ENCODE data around the gene PDGFD. TPM values are rescaled to one million over a fixed set of nuclear protein-coding genes. Genes with fewer than 3 reads are reported as not detected.
"Not testable (repeated sequence)": the region's sequence is repeated elsewhere in the genome, so short reads cannot be mapped to it uniquely, and the experiment has no call there.

PDGFD gene
- polyA plus RNA-seq, 3 donors, result 7.7 to 15.7 (median 9.1) TPM

DNA sequence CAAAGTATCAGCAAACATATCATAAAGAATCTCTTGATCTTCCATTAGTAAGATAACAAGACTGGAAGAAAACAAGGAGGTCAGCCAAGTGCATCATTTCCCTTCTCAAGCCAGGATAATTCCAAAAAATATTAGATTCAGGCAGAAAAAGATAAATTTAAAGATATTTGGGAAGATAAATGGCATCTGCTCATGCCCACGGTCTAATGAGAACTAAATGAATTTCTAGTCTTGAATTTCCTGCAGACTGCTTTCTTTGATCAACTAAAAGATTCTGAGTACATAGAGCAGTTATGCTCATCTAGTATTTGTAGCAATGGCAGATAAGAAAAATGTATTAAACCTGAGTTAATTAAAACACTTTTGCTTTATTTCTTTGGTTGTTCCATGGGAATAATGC is 96.4 kb downstream of the PDGFD start:
- WGBS, 3 donors, result 44 to 69% (median 51%) methylated on average over 1 of the region's 1 CpG

DNA sequence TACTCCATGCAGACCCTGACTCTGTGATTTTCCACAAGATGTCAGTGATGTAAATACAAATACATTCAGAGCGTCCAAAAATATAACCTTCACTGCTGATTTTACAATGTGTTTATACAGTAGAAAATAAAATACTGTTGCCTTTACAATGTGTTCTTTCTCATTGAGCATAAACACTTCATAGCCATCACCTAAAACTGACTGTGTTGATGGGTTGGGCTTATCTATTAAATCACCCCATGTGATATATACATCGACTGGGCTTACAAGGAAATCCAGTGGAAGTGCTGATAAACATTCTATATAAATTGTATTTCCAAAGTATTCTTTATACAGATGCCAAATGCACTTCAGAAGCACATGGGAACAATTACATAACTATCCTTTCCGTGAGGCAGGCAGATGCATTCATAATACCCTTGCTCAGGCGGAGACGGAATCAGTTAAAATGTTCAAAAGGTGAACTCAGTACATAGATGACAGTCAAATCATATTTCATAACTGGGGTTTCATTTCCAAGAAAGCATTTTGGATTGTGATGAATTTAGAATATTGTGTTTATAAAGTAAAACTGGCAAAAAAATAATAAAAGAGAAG is 99.8 kb downstream of the PDGFD start:
- H3K27ac ChIP-seq (ENCODE audit: low read depth, low read length), result no peak overlapping the region
- WGBS, 3 donors, result 49 to 90% (median 61%) methylated on average over 5 of the region's 5 CpGs

More for the DNA sequence above, 96.4 kb downstream of the PDGFD start:
- no peak overlapping the region for H3K27ac ChIP-seq (ENCODE audit: low read depth, low read length)

DNA sequence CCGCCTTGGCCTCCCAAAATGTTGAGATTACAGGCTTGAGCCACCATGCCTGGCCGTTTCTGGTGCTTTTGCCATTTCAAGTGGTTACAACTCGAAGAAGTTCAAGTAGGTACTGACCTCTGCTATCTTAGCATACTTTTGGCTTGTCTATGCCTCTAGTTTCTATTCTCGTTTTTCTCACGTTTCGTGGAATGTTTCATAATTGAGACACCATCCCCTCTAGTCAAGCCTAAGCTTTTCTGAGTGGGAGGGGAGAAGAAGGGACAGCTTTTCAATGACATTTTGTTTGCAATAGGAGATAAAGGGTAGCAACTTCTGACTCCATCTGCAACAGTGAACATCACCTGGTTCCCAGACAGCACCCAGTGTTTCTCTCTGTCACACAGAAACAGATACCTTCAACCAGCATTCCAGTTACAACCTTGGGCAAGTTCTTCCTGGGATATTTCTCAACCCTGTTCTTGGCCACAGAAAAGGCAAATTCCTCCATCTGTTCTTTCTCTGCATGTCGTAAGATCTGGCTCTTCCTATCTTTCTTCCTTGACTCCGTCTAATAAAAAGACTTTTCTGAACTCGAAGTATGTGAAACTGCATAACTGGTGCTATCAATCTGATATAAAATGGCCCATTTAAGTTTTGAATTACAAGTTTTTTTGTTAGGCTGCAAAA is 102.0 kb downstream of the PDGFD start:
- WGBS, 3 donors, result 50 to 84% (median 50%) methylated on average over 9 of the region's 9 CpGs
- H3K27ac ChIP-seq (ENCODE audit: low read depth, low read length), result no peak overlapping the region

DNA sequence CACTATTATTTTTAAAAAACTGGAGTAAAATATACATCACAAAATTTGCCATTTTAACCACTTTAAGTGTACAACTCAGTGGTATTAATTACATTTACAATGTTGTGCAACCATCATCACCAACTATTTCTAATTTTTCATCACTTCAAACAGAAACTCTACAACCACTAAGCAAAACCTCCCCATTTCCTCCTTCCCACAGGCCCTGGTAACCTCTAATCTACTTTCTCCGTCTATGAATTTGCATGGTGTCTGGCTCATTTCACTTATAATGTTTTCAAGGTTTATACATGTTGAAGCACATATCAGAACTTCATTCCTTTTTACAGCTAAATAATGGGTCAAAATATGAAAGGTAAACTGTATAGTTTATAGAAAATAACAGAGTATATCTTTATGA is 103.1 kb downstream of the PDGFD start:
- 22 to 71% (median 36%) methylated on average over 1 of the region's 1 CpG for WGBS, 3 donors

DNA sequence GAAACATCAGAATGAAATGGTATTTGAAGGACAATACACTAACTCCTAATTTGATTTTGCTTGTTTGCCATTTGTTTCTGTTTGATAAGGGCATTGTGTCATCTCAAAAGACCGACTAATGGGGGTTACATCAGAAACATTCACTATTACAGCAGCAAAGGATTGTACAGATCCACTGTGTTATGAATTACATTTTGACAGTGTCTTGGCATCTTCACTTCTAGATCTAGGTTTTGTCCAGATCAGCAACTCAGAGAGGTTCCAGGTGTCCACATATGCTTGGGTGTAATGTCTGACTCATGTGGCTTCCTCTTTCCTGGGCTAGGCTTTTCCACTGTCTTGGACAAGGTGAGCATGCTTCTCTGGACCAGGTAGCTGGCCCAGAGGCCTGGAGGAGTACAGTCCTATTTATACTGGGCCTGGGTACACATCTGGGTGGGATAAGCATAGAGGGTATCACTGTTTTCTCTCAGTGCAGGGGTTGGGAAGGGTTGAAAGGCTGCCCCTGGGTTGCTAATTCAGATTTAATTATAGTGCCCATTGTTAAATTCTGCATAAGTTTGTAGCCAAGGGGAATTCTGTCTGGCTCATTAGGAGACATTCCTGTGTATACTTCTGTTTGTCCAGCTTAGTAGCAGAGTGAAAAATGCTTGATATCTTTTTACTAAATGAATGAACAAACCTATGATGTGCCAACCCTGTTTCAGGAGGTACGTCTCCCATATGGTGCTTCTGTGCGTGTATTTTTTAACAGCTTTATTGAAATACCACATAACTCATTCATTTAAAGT is 103.7 kb downstream of the PDGFD start:
- H3K27ac ChIP-seq (ENCODE audit: low read depth, low read length), result no peak overlapping the region
- 45 to 78% (median 73%) methylated on average over 3 of the region's 3 CpGs for WGBS, 3 donors

More for the DNA sequence above, 103.1 kb downstream of the PDGFD start:
- no peak overlapping the region for H3K27ac ChIP-seq (ENCODE audit: low read depth, low read length)

DNA sequence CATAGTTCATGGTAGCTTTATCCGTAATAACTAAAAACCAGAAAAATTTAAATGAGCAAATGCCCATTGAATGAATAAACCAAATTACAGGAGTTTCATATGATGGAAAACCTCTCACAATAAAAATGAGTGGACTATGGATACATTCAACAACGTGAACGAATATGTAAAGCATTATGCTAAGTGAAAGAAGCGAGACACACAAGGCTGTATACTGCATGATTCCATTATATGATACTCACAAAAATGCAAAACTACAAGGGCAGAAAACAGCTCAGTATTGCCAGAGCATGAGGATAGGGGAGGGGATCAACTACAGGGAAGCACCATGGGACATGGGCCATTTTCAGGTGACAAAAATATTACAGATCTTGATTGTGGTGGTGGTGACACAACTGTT is 105.3 kb downstream of the PDGFD start:
- WGBS, 3 donors, result 96 to 98% (median 98%) methylated on average over 4 of the region's 4 CpGs

DNA sequence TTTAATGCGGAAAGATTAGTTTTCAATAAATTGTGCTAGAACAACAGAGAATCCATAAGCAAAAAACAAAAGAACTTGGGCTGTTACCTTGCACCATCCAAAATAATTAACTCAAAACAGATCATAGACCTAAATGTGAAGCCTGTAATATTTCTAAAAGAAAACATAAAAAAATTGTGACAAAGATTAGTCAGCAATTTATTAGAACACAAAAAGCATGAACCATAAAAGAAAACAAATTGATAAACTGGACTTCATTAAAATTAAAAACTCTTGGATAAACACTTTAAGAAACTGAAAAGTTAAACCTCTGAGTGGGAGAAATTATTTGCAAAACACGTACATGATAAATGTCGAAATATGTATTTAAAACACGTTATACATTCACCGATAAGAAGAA is 106.0 kb downstream of the PDGFD start:
- no peak overlapping the region for H3K27ac ChIP-seq (ENCODE audit: low read depth, low read length)
- 92 to 95% (median 93%) methylated on average over 5 of the region's 5 CpGs for WGBS, 3 donors

More for the DNA sequence above, 105.3 kb downstream of the PDGFD start:
- H3K27ac ChIP-seq (ENCODE audit: low read depth, low read length), result no peak overlapping the region

DNA sequence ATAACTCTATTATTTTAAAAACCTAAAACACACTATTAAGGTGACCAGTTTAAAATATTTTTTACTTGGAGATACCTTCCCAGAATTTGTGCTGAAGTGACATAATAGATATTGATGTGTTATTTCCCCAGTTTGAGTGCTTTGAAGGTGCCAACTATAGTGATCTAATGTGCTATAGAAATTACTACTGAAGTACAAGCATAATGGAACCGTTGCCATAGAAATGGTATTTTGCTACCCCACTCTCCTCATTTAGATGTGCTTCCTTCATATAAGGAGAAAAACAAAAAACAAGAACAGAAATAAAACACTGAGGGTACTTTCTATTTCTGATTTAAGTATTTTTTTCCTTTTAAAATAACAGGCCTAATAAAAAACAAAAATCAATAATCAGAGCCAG is 108.4 kb downstream of the PDGFD start:
- WGBS, 3 donors, result 68 to 98% (median 92%) methylated on average over 1 of the region's 1 CpG
- no peak overlapping the region for H3K27ac ChIP-seq (ENCODE audit: low read depth, low read length)

DNA sequence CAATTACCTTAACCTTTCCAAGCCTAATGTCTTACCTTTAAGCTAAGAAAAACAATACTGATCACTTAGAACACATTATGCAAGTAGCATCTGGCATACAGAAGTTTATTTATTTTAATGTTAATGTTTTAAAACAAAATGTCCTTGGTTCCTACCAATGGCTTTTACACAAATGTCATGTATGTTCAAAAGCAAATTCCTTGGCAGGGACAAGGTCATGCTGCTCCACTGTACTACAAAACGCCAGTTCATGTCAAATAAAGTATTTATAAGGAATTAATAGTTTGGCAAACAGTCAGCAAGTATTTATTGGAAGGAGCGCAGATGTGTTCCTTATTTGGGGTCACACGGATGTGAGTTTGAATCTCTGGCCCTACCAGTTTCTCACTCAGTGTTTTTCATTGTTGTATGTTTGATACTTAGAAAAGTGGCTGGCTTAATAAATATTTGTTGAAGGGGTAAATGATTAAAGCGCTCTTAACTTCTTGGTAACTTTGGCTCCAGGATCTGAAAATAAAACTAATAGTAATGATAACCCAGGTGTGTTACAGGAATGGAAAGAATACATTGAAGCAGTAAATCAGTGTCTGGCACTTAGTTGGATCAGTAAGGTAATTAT is 108.9 kb downstream of the PDGFD start:
- 32 to 89% (median 82%) methylated on average over 4 of the region's 4 CpGs for WGBS, 3 donors
- no peak overlapping the region for H3K27ac ChIP-seq (ENCODE audit: low read depth, low read length)

DNA sequence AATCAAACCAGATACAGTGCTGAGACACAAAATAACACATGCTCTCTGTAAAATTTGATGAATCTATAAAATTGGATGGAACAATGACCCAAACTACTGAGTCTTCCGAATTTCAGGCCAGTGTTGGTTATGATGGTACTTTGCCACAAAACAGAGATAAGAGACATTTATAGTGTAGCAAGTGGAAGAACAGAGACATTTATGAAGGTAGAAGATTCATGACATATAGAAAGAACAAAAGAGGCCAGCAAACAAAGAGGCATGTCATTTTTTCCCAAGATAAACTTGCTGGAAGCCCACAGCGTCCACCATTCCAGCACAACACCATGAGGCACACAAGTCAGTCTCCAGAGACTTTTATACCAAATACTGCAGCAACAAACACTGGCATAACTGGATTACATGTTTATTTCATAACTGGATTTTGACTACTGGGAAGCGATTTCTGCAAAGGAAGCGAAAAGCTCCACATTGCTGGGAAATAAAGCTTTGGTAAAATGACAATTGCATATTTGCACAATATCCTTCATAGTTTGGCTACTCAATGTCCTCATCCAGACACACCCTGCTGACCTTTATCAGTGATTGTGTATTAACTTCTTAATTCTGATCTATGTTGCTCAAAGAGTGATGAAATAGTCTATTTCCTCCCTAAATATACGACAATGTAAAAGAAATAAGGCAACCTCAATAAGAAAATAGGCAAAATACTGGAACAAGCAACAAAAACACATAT is 110.0 kb downstream of the PDGFD start:
- WGBS, 3 donors, result 58 to 85% (median 70%) methylated on average over 5 of the region's 5 CpGs
- H3K27ac ChIP-seq (ENCODE audit: low read depth, low read length), result no peak overlapping the region

DNA sequence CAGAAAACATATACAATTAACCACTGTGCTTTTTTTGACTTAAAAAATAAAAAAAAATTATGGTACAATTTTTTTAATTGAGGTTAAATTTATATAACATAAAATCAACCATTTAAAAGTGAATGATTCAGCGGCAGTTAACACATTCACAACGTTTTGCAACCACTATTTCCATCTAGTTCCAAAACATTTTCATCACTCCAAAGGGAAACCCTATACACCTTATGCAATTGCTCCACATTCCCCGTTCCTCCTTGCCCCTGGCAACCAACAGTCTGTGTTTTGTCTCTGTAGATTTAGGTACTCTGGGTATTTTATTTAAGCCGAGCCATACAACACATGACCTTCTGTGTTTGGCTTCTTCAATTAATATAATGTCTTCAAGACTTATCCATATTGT is 112.2 kb downstream of the PDGFD start:
- no peak overlapping the region for H3K27ac ChIP-seq (ENCODE audit: low read depth, low read length)
- 55 to 90% (median 59%) methylated on average over 4 of the region's 4 CpGs for WGBS, 3 donors

DNA sequence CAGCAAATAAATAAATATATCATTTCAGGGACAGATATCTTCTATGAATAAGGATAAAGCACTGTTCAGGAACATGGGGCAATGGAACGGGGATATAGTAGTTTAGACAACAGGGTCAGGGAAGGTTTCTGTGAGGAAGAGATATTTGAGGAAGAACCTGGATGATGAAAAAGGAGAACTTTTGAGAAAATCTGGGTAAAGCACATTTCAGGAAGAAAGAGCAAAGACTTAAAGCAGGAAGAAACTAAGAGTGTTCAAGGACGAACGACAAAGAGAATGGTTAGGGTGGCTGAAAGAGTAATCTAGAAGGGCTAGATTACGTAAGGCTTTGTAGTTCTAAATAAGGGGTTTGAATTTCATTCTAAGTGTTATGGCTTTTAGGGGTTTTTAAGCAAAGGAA is 114.8 kb downstream of the PDGFD start:
- no peak overlapping the region for H3K27ac ChIP-seq (ENCODE audit: low read depth, low read length)
- 55 to 82% (median 67%) methylated on average over 4 of the region's 4 CpGs for WGBS, 3 donors

DNA sequence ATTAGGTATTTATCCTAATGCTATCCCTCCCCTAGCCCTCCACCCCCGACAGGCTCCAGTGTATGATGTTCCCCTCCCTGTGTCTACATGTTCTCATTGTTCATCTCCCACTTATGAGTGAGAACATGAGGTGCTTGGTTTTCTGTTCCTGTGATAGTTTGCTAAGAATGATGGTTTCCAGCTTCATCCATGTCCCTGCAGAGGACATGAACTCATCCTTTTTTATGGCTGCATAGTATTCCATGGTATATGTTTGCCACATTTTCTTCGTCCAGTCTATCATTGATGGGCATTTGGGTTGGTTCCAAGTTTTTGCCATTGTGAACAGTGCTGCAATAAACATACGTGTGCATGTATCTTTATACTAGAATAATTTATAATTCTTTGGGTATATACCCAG is 117.1 kb downstream of the PDGFD start:
- 81 to 92% (median 89%) methylated on average over 3 of the region's 3 CpGs for WGBS, 3 donors
- not testable (repeated sequence) for H3K27ac ChIP-seq (ENCODE audit: low read depth, low read length)

DNA sequence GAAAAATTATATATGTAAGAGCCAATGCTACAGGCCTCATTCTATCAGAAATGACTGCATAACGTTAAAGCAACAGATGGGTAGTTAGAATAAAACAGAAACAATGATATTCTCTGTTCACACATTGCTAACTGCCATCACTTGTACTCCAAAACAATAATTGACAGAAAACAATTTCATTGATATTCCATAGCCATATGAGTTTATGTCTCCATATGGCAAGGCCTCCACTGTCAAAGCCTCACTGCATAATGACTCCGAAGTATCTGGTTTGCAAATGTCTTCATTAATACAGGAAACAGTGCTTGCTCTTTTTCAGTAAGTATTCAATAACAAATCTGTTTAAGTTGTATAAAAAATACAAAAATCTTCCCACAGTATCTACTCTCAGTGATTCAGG is 117.6 kb downstream of the PDGFD start:
- H3K27ac ChIP-seq (ENCODE audit: low read depth, low read length), result no peak overlapping the region
- WGBS, 3 donors, result 92 to 97% (median 93%) methylated on average over 2 of the region's 2 CpGs

DNA sequence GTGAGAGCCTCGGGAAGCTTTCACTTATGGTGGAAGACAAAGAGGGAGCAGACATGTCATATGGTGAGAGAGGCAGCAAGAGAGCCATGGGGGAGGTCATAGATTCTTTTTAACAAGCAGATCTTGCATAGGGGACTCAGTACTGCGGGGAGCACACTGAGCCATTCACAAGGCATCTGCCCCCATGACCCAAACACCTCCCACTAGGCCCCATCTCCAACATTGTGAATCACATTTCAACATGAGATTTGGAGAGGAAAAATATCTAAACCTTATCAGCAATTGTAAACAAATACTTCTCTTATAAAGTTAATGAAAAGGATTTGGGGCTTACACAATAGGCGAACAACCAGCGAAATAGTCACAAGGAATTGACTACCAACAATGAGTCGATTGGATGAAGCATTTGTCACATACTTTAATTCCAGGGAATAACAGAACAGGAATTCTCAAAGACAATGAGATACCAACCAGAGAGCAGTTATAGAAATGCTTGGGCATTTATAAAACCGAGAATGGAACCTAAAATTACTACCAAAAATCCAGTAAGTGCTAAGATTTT is 120.2 kb downstream of the PDGFD start:
- WGBS, 3 donors, result 84 to 94% (median 88%) methylated on average over 6 of the region's 6 CpGs
- no peak overlapping the region for H3K27ac ChIP-seq (ENCODE audit: low read depth, low read length)

DNA sequence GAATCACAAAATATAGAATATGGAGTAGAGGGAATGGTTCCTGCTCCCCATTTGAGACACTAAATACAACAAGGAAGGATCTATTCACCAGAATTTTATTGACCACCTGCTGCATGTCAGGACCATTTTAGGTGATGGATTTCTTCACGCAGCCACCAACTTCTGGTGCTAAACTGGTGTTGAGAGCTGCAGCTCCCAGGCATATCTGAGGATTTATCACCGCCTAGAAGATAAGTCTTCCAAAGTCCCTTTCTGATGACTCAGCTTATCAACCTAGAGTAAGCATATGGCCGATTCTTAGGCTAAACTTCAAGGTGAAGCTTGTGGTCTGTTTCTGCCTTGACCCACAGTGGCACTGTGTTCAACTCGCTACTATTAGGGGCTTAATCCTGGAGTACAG is 120.8 kb downstream of the PDGFD start:
- 62 to 91% (median 81%) methylated on average over 4 of the region's 4 CpGs for WGBS, 3 donors

DNA sequence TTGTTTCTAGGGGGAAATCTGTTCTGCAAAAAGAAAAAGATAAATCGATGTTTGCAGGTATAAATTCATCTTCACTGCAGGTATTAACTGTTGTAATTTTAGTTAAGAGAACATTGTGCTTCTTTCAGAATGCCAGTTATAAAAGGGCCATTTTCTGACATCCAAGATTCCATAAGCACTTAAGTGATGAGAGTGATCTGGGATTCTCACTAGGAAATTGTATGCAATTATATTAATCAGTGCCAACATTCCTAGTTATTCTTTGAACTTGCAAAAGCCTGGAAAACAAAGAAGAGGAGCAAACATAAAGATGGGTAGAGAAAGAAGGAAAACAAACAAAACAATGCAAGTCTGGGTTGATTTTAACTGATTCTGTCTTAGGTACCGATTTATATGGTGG is 122.2 kb downstream of the PDGFD start:
- WGBS, 3 donors, result 87 to 92% (median 89%) methylated on average over 2 of the region's 2 CpGs
- no peak overlapping the region for H3K27ac ChIP-seq (ENCODE audit: low read depth, low read length)

More for the DNA sequence above, 120.8 kb downstream of the PDGFD start:
- no peak overlapping the region for H3K27ac ChIP-seq (ENCODE audit: low read depth, low read length)

DNA sequence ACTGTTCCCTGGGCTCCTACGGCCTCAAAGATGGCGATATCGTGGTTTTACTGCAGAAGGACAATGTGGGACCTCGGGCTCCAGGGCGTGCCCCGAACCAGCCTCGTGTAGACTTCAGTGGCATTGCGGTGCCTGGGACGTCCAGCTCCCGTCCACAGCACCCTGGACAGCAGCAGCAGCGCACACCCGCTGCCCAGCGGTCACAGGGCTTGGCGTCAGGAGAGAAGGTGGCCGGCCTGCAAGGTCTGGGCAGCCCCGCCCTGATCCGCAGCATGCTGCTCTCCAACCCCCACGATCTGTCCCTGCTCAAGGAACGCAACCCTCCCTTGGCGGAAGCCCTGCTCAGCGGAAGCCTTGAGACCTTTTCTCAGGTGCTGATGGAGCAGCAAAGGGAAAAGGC is 127.0 kb downstream of the PDGFD start:
- H3K27ac ChIP-seq (ENCODE audit: low read depth, low read length), result no peak overlapping the region
- WGBS, 3 donors, result 96 to 98% (median 97%) methylated on average over 21 of the region's 21 CpGs

Data from adipose tissue (tissue), 3 donors.